ENCODE data around the gene GGA1. TPM values are rescaled to one million over a fixed set of nuclear protein-coding genes. Genes with fewer than 3 reads are reported as not detected.

Gene GGA1
- total RNA-seq, 1 experiment from 2014 or later: 52.7 TPM

GRCh38 chr22:37568448-37569008 is 40.1 kb upstream of the GGA1 start:
- BruUV-seq (replicated peaks): no TSS peak
- intact Hi-C loops (cut with micrococcal nuclease): loop anchor here (10.0 kb wide), 1 partner anchor 94 kb away; no protein-coding TSS in a partner anchor
- no peak for TF ChIP-seq CTCF (IDR thresholded peaks at IDR 0.05; ENCODE audit: unreplicated experiment)
- H3K27me3 Mint-ChIP-seq (ENCODE audit: insufficient read depth, unreplicated experiment): no peaks in the 10 kb centered on the region
- DNase-seq (ENCODE audit: unreplicated experiment): no peak
- H3K27ac Mint-ChIP-seq (ENCODE audit: low read depth, unreplicated experiment): no peak overlapping the region
- H3K9me3 Mint-ChIP-seq (ENCODE audit: unreplicated experiment): no peaks in the 10 kb centered on the region
- CTCF ChIA-PET: interaction anchor here (0.6 to 15.3 kb wide), 10 partner anchors 14 to 481 kb away, joined by 3 to 667 read pairs (median 9); no protein-coding TSS in a partner anchor
- H3K36me3 Mint-ChIP-seq (ENCODE audit: insufficient read depth, unreplicated experiment): peaks cover 28% of the 10 kb centered on the region
- H3K4me3 Mint-ChIP-seq (ENCODE audit: unreplicated experiment): no peak overlapping the region
- peaks cover 19% of the 10 kb centered on the region for H3K4me1 Mint-ChIP-seq (ENCODE audit: insufficient read depth, unreplicated experiment)
- POLR2A ChIA-PET: interaction anchor here (0.6 to 5.1 kb wide), 4 partner anchors 11 to 30 kb away, joined by 3 to 19 read pairs (median 5); no protein-coding TSS in a partner anchor

- Mint-ChIP-seq H3K27me3 (ENCODE audit: insufficient read depth, unreplicated experiment) (no peaks in the 10 kb centered on the region), H3K4me1 (ENCODE audit: insufficient read depth, unreplicated experiment) (peaks cover 11% of the 10 kb centered on the region), H3K9me3 (ENCODE audit: unreplicated experiment) (no peaks in the 10 kb centered on the region), H3K27ac (ENCODE audit: low read depth, unreplicated experiment) (no peak overlapping the region), H3K4me3 (ENCODE audit: unreplicated experiment) (no peak overlapping the region), H3K36me3 (ENCODE audit: insufficient read depth, unreplicated experiment) (peaks cover 22% of the 10 kb centered on the region)
- BruUV-seq (replicated peaks): TSS peak; percentile 29
- TF ChIP-seq CTCF (IDR thresholded peaks at IDR 0.05; ENCODE audit: unreplicated experiment): no peak
- CTCF ChIA-PET: interaction anchor here (0.6 to 15.3 kb wide), 7 partner anchors 7 to 252 kb away, joined by 3 to 667 read pairs (median 5); no protein-coding TSS in a partner anchor
- DNase-seq (ENCODE audit: unreplicated experiment): no peak
- intact Hi-C loops (cut with micrococcal nuclease): loop anchor here (10.0 kb wide), 1 partner anchor 94 kb away; no protein-coding TSS in a partner anchor
- POLR2A ChIA-PET: interaction anchor here (0.6 to 2.0 kb wide), 6 partner anchors 7 to 31 kb away, joined by 3 to 11 read pairs (median 5); no protein-coding TSS in a partner anchor
These were observed 39.4 kb upstream of the GGA1 start for GRCh38 chr22:37569009-37569920.

GRCh38 chr22:37569921-37570660 is 38.5 kb upstream of the GGA1 start:
- H3K27ac Mint-ChIP-seq (ENCODE audit: low read depth, unreplicated experiment): no peak overlapping the region
- H3K4me3 Mint-ChIP-seq (ENCODE audit: unreplicated experiment): no peak overlapping the region
- peaks cover 19% of the 10 kb centered on the region for H3K36me3 Mint-ChIP-seq (ENCODE audit: insufficient read depth, unreplicated experiment)
- BruUV-seq (replicated peaks): no TSS peak
- intact Hi-C loops (cut with micrococcal nuclease): loop anchor here (10.0 kb wide), 1 partner anchor 95 kb away; no protein-coding TSS in a partner anchor
- H3K4me1 Mint-ChIP-seq (ENCODE audit: insufficient read depth, unreplicated experiment): peaks cover 11% of the 10 kb centered on the region
- CTCF ChIA-PET: interaction anchor here (0.6 to 15.3 kb wide), 9 partner anchors 8 to 296 kb away, joined by 3 to 667 read pairs (median 5); no protein-coding TSS in a partner anchor
- TF ChIP-seq CTCF (IDR thresholded peaks at IDR 0.05; ENCODE audit: unreplicated experiment): no peak
- POLR2A ChIA-PET: interaction anchor here (0.8 to 2.0 kb wide), 7 partner anchors 8 to 37 kb away, joined by 3 to 11 read pairs (median 5); no protein-coding TSS in a partner anchor
- no peak for DNase-seq (ENCODE audit: unreplicated experiment)
- H3K9me3 Mint-ChIP-seq (ENCODE audit: unreplicated experiment): no peaks in the 10 kb centered on the region
- H3K27me3 Mint-ChIP-seq (ENCODE audit: insufficient read depth, unreplicated experiment): no peaks in the 10 kb centered on the region

Measured in MCF 10A (cell line).